ENCODE data around the gene LMBR1L. TPM values are rescaled to one million over a fixed set of nuclear protein-coding genes. Genes with fewer than 3 reads are reported as not detected.

The LMBR1L gene
- total RNA-seq, 1 experiment from 2014 or later: 78.2 TPM

DNA sequence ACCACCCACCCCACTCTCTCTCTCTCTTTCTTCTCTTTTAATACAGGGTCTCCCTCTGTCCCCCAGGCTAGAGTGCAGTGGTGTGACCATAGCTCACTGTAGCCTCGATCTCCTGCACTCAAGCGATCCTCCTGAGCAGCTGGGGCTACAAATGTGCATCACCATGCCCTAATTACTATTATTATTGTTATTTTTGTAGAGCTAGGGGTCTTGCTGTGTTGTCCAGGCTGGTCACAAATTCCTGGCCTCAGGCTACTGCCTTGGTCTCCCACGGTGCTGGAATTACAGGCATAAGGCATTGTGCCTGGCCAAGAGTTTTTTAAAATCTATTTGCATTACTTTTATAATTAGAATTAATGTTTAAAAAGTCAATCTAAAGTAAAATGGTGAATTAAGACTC lies 43.6 kb upstream of the LMBR1L start (continued):
- TF ChIP-seq ARID4B (CRISPR knock-in tag; IDR thresholded peaks at IDR 0.05; ENCODE audit: borderline replicate concordance) (no peak), CTCF (IDR thresholded peaks at IDR 0.05) (no peak), CREB1 (CRISPR knock-in tag; IDR thresholded peaks at IDR 0.05) (no peak)
- TF ChIP-seq, protein P1, sequence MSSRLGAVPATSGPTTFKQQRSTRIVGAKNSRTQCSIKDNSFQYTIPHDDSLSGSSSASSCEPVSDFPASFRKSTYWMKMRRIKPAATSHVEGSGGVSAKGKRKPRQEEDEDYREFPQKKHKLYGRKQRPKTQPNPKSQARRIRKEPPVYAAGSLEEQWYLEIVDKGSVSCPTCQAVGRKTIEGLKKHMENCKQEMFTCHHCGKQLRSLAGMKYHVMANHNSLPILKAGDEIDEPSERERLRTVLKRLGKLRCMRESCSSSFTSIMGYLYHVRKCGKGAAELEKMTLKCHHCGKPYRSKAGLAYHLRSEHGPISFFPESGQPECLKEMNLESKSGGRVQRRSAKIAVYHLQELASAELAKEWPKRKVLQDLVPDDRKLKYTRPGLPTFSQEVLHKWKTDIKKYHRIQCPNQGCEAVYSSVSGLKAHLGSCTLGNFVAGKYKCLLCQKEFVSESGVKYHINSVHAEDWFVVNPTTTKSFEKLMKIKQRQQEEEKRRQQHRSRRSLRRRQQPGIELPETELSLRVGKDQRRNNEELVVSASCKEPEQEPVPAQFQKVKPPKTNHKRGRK (CRISPR knock-in tag; IDR thresholded peaks at IDR 0.05; ENCODE audit: borderline replicate concordance): no peak

DNA sequence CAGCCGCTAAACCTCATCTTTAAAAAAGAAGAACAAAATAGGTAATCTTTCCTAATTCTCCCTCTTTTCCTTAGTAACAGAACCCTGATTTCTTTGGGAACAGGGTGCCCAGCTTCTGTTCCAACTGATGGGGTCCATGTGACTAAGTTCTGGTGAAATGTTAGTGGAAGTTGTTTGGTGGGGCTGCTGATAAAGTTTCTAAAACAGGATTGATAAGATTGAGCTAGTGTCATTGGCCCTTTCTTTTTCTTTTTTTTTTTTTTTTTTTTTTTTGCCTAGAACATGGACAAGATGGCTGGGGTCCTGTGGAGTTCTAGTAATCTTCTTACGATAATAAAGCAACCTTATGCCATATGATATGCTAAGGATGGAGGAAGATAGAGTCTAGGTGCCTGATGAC lies 36.7 kb upstream of the LMBR1L start:
- no peak overlapping the region for H3K4me3 Mint-ChIP-seq
- TF ChIP-seq ATF1 (CRISPR knock-in tag; IDR thresholded peaks at IDR 0.05) (no peak), PRRX2 (CRISPR knock-in tag; IDR thresholded peaks at IDR 0.05) (no peak), NR1H2 (CRISPR knock-in tag; IDR thresholded peaks at IDR 0.05) (no peak), IRF2 (CRISPR knock-in tag; IDR thresholded peaks at IDR 0.05; ENCODE audit: borderline replicate concordance, low read depth) (no peak), ZNF121 (CRISPR knock-in tag; IDR thresholded peaks at IDR 0.05) (no peak), FOXJ3 (CRISPR knock-in tag; IDR thresholded peaks at IDR 0.05; ENCODE audit: borderline replicate concordance) (no peak), SMAD4 (CRISPR knock-in tag; IDR thresholded peaks at IDR 0.05) (no peak), SOX15 (CRISPR knock-in tag; IDR thresholded peaks at IDR 0.05) (no peak), ARID4B (CRISPR knock-in tag; IDR thresholded peaks at IDR 0.05; ENCODE audit: borderline replicate concordance) (no peak), KAT7 (CRISPR knock-in tag; IDR thresholded peaks at IDR 0.05; ENCODE audit: borderline replicate concordance) (no peak), ZNF219 (CRISPR knock-in tag; IDR thresholded peaks at IDR 0.05; ENCODE audit: borderline replicate concordance) (no peak), FOXP4 (CRISPR knock-in tag; IDR thresholded peaks at IDR 0.05) (no peak)
- TF ChIP-seq, protein P1 (CRISPR knock-in tag; IDR thresholded peaks at IDR 0.05; ENCODE audit: borderline replicate concordance): no peak
- no peaks in the 10 kb centered on the region for H3K27me3 Mint-ChIP-seq (ENCODE audit: low read depth)
- H3K9me3 Mint-ChIP-seq: no peaks in the 10 kb centered on the region
- ChIA-PET CTCF (interaction anchor here (0.7 to 1.1 kb wide), 5 partner anchors 59 to 1429 kb away, joined by 3 to 5 read pairs (median 4); no protein-coding TSS in a partner anchor), POLR2A (interaction anchor here (0.6 to 0.9 kb wide), 2 partner anchors 17 to 220 kb away, joined by 3 read pairs; partner anchors contain the start of gene SPATS2)
- no peak for DNase-seq (ENCODE audit: low spot score)
- ATAC-seq: no peak
- H3K4me1 Mint-ChIP-seq: no peaks in the 10 kb centered on the region
- H3K27ac Mint-ChIP-seq: no peak overlapping the region
- no peaks in the 10 kb centered on the region for H3K36me3 Mint-ChIP-seq
